Aorta (tissue), 5 donors: ENCODE results near the gene SURF6. TPM values are rescaled to one million over a fixed set of nuclear protein-coding genes. Genes with fewer than 3 reads are reported as not detected.
A peak's percentile ranks its signal among the peaks of the same experiment; 100 is the strongest.

Source experiments
- ATAC-seq: fragments of 200-7000 bp; cut with Tn5 transposase; one replicate; pipeline ENCODE4 v1.9.1; 2022; ENCODE audit warnings: moderate library complexity; ENCODE audit not compliant: low FRiP score
- DNase-seq, 2 donors: peaks; one replicate each; pipeline ENCODE4 v3.0.0-alpha.2; 2020
- H3K27ac ChIP-seq, 2 donors: one replicate each; pipeline ENCODE4 v1.5.1; 2013; ENCODE audit warnings: low read length in 2 of 2, mild to moderate bottlenecking in 2 of 2, moderate library complexity in 2 of 2, control low read depth in 1 of 2, inconsistent platforms in 1 of 2, low read depth in 1 of 2
- H3K27me3 ChIP-seq, 2 donors: one replicate each; pipeline ENCODE4 v1.6.1; 2013; ENCODE audit warnings: control low read depth in 1 of 2, low read length in 1 of 2, mild to moderate bottlenecking in 1 of 2, moderate library complexity in 1 of 2; ENCODE audit not compliant: insufficient read depth in 2 of 2, control insufficient read depth in 1 of 2
- H3K36me3 ChIP-seq, 2 donors: one replicate each; pipeline ENCODE4 v1.6.1; 2013; ENCODE audit warnings: control low read depth in 1 of 2, low read length in 1 of 2, mild to moderate bottlenecking in 1 of 2; ENCODE audit not compliant: insufficient read depth in 2 of 2, control insufficient read depth in 1 of 2
- H3K4me1 ChIP-seq, 2 donors: one replicate each; pipeline ENCODE4 v1.6.1; 2013; ENCODE audit warnings: low read length in 2 of 2, control low read depth in 1 of 2, mild to moderate bottlenecking in 1 of 2, moderate library complexity in 1 of 2; ENCODE audit not compliant: insufficient read depth in 2 of 2, control insufficient read depth in 1 of 2
- H3K4me3 ChIP-seq, 2 donors: one replicate each; pipeline ENCODE4 v1.5.1; 2013; ENCODE audit warnings: low read length in 2 of 2, control low read depth in 1 of 2, mild to moderate bottlenecking in 1 of 2
- H3K9me3 ChIP-seq: one replicate; pipeline ENCODE4 v1.6.1; 2013; ENCODE audit warnings: mild to moderate bottlenecking, low read length; ENCODE audit not compliant: control insufficient read depth
- WGBS, 2 donors: extraction: QIAGEN DNeasy Blood & Tissue Kit; methylation state at CpG; one replicate each; pipeline ENCODE4 v1.1.7; 2013; 5-methylcytosine and 5-hydroxymethylcytosine counted together
- intact Hi-C, 2 donors: fragments of 100-400 bp; cut with DNase I; formaldehyde crosslinking; loops; one replicate each; pipeline versions ENCODE4 v1.14.2 to v1.15.0; 2022
- long read RNA-seq, 2 donors: library from polyadenylated mRNA; unstranded; transcript quantifications; one replicate each; pipeline ENCODE4 v2.0.0, GENCODE V29; 2020 to 2021
- polyA plus RNA-seq, 2 donors: library from polyadenylated mRNA; stranded (reverse); fragments of 200-250 nt; gene quantifications; one replicate each; pipeline ENCODE4 v1.2.3, GENCODE V29; 2013
- total RNA-seq, 2 donors: library from RNA; stranded (reverse); fragmentation: NEBNext Ultra II Directional; extraction: Animal tissue kit (Norgen Biotek cat#: 25700); gene quantifications; one replicate each; pipeline ENCODE4 v1.2.1, GENCODE V29; 2021
- donor health status: healthy with polysubstance abuse.
- donor health status: Bipolar disorder and iron deficiency.
- donor health status: DM: no; HTN: no; CAD: no.
- donor health status: DM: no; HTN: no; CAD: no.
- donor health status: DM: yes; HTN: yes; CAD: no.

SURF6 gene
- total RNA-seq, result 10 to 100 TPM; 13.3 to 16.3 TPM
- polyA plus RNA-seq, result 10 to 100 TPM; 15.7 to 23.6 TPM
- long read RNA-seq, donor 1, full-length matches to known transcripts, result 155 of 176 reads
- long read RNA-seq, donor 1, partial matches to known transcripts, result 11 of 176 reads
- long read RNA-seq, donor 1, other reads (novel, unspliced or antisense), result 10 of 176 reads
- long read RNA-seq, donor 2, full-length matches to known transcripts, result 17 of 26 reads
- long read RNA-seq, donor 2, partial matches to known transcripts, result 3 of 26 reads
- long read RNA-seq, donor 2, other reads (novel, unspliced or antisense), result 6 of 26 reads

GRCh38 chr9:133335924-133336811, at the start of gene SURF6:
SURF6 (minus strand) TSS chr9:133336188; CDS start chr9:133336132, 56 bp downstream.
- H3K27me3 ChIP-seq, result no peaks in the 10 kb centered on the region
- H3K4me1 ChIP-seq, result no peaks in the 10 kb centered on the region
- peaks cover 0 to 5% of the 10 kb centered on the region in 2 donors for H3K36me3 ChIP-seq
- ATAC-seq (peak; percentile 93), DNase-seq (peak; percentile 94 to 98)
- WGBS, 2 donors, result 1 to 3% methylated on average over 65 to 70 of the region's 70 CpGs
- H3K4me3 ChIP-seq, result peak within 1 kb of the TSS; percentile 51 to 72
- no peaks in the 10 kb centered on the region for H3K9me3 ChIP-seq
- intact Hi-C loops, result loop anchor here in 1 of 2 donors (5.0 kb wide), 1 partner anchor 41 kb away; the partner anchor contains the start of genes STKLD1 and SURF4
- H3K27ac ChIP-seq, result peak within 1 kb of the TSS in 1 of 2 donors; percentile 31

DNA sequence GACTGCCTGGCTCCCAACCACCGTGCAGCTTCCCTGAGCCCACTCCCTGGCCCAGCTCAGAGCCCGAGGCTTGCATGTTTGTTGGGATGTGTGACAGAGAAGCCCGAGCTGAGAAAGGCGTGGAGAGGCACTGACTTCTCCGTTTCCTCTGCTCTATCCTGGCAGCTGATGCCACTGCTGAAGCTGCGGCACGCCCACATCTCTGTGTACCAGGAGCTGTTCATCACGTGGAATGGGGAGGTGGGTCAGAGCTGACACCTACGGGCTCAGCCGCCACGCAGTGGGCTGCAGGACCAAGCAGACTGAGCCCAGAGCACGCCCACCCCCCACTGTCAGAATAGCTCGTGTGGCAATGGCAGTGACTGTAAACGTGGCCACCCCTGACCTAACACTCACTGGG, 49.5 kb upstream of the SURF6 start:
- DNase-seq (no peak), ATAC-seq (no peak)
- H3K27me3 ChIP-seq, result no peaks in the 10 kb centered on the region
- H3K4me1 ChIP-seq, result no peaks in the 10 kb centered on the region
- no peak overlapping the region for H3K27ac ChIP-seq
- no peaks in the 10 kb centered on the region for H3K36me3 ChIP-seq
- WGBS, 2 donors, result 86 to 89% methylated on average over 14 of the region's 14 CpGs
- H3K9me3 ChIP-seq, result no peaks in the 10 kb centered on the region
- intact Hi-C loops, result no loop called here
- no peak overlapping the region for H3K4me3 ChIP-seq

DNA sequence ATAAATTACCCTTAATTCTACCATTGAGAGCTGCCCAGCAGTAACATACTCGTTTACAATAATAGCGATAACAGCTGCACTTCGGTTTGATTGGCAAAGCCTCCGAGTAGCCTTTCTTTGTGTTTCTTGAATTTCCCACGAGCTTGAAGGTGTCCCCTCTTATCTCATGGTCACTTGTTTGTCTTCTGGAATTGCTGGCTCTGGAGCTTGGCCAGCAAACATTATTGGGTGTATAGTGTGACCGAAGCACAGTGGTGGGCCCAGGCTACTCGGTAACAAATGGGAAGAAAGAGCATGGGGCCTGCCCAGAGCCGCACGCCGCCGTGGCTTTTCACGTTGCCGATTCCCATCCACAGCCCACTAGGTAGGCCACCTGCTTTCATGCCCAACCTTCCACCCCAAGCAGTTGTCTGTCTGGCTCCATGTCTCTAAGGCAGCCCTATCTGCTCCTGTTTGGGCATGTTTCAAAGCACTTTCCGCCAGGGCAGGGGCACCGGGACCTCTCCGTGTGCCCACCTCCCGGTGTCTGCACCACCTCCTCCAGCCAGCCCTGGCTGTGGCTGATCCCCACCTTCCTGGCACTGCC, 48.8 kb upstream of the SURF6 start:
- intact Hi-C loops, result no loop called here
- no peaks in the 10 kb centered on the region for H3K36me3 ChIP-seq
- H3K27me3 ChIP-seq, result no peaks in the 10 kb centered on the region
- no peak overlapping the region for H3K4me3 ChIP-seq
- ATAC-seq, result no peak
- no peak for DNase-seq
- no peaks in the 10 kb centered on the region for H3K4me1 ChIP-seq
- H3K27ac ChIP-seq, result no peak overlapping the region
- no peaks in the 10 kb centered on the region for H3K9me3 ChIP-seq
- 87 to 88% methylated on average over 17 of the region's 17 CpGs for WGBS, 2 donors

DNA sequence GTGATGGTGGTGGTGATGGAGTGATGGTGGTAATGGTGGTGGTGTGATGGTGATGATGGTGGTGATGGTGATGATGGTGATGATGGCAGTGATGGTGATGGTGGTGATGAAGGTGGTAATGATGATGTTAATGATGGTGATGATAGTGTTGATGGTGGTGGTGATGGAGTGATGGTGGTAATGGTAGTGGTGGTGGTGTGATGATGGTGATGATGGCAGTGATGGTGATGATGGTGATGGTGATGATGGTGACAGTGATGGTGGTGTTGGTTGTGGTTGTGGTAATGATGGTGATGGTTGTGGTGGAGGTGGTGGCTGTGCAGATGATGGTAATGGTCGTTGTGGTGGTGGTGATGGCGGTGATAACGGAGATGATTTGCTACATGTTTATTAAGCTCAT, 47.5 kb upstream of the SURF6 start:
- Histone ChIP-seq H3K36me3 (no peaks in the 10 kb centered on the region), H3K9me3 (no peaks in the 10 kb centered on the region), H3K27ac (no peak overlapping the region), H3K4me1 (no peaks in the 10 kb centered on the region), H3K4me3 (no peak overlapping the region), H3K27me3 (no peaks in the 10 kb centered on the region)
- WGBS, 2 donors, result 95 to 97% methylated on average over 3 of the region's 3 CpGs
- DNase-seq (no peak), ATAC-seq (no peak)
- intact Hi-C loops, result no loop called here

DNA sequence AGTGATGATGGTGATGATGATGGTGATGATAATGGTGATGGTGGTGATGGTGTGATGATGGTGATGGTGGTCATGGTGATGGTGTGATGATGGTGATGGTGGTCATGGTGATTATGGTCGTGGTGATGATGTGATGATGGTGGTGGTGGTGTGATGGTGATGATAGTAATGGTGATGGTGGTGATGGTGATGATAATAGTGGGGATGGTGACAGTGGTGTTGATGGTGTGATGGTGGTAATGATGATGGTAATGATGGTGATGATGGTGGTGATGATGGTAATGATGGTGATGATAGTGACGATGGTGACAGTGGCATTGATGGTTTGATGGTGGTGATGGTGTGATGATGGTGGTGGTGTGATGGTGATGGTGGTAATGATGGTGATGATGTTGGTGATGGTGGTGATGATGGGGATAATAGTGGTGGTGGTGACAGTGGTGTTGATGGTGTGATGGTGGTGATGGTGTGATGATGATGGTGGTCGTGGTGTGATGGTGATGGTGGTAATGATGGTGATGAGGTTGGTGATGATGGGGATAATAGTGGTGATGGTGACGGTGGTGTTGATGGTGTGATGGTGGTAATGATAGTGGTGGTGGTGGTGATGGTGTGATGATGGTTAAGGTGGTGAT, 46.6 kb upstream of the SURF6 start:
- intact Hi-C loops, result no loop called here
- ATAC-seq (no peak), DNase-seq (no peak)
- Histone ChIP-seq H3K4me1 (no peaks in the 10 kb centered on the region), H3K4me3 (no peak overlapping the region), H3K9me3 (no peaks in the 10 kb centered on the region), H3K36me3 (no peaks in the 10 kb centered on the region), H3K27me3 (no peaks in the 10 kb centered on the region), H3K27ac (no peak overlapping the region)
- WGBS, 2 donors, result 95% methylated on average over 4 of the region's 4 CpGs

DNA sequence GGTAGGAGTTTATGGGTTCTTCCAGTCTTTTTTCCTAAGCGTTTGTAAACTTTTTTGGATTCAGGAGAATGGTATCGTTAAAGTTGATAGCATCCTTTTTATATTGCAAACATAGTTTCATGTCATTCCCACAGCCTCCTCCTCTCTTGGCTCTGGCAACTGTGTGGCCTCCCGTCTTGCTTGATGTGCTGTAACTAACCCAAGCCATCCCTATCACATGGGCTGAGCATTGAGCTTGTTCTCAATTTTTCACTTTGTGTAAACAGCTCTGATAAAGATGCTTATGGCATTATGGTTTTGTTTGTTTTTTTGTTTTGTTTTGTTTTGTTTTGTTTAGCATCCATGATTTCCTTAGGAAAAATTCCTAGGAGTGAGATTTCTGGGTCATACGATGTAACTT, 44.7 kb upstream of the SURF6 start:
- 87 to 90% methylated on average over 4 of the region's 4 CpGs for WGBS, 2 donors
- H3K4me1 ChIP-seq, result no peaks in the 10 kb centered on the region
- ATAC-seq, result no peak
- no peak for DNase-seq
- H3K27ac ChIP-seq, result no peak overlapping the region
- no peak overlapping the region for H3K4me3 ChIP-seq
- H3K9me3 ChIP-seq, result no peaks in the 10 kb centered on the region
- no peaks in the 10 kb centered on the region for H3K27me3 ChIP-seq
- no peaks in the 10 kb centered on the region for H3K36me3 ChIP-seq
- intact Hi-C loops, result no loop called here

- Histone ChIP-seq H3K27me3 (no peaks in the 10 kb centered on the region), H3K36me3 (no peaks in the 10 kb centered on the region), H3K4me1 (no peaks in the 10 kb centered on the region), H3K4me3 (no peak overlapping the region), H3K27ac (no peak overlapping the region), H3K9me3 (no peaks in the 10 kb centered on the region)
- intact Hi-C loops, result loop anchor here in 1 of 2 donors (5.0 kb wide), 2 partner anchors 42 to 78 kb away; partner anchors contain the start of genes CACFD1 and SURF6
- WGBS, 2 donors, result 90 to 91% methylated on average over 14 of the region's 14 CpGs
- ATAC-seq (no peak), DNase-seq (no peak)
Measured at GRCh38 chr9:133379153-133380086, 43.4 kb upstream of the SURF6 start.
